ENCODE measurements around the gene SRRM3.
"Not testable (repeated sequence)": the region's sequence is repeated elsewhere in the genome, so short reads cannot be mapped to it uniquely, and the experiment has no call there.

SRRM3 gene

GRCh38 chr7:76165973-76166403 lies 35.7 kb upstream of the SRRM3 start:
- no peak for DNase-seq (ENCODE audit: low read depth)
- TF ChIP-seq CTCF (conservative IDR thresholded peaks at IDR 0.05; ENCODE audit: low read length) = no peak
- H3K4me3 ChIP-seq (ENCODE audit: low read length) = peak overlapping the region; percentile 82

GRCh38 chr7:76166404-76167255 lies 35.1 kb upstream of the SRRM3 start:
- DNase-seq (ENCODE audit: low read depth) = peak; percentile 92
- peak overlapping the region; percentile 82 for H3K4me3 ChIP-seq (ENCODE audit: low read length)
- TF ChIP-seq CTCF (conservative IDR thresholded peaks at IDR 0.05; ENCODE audit: low read length) = peak; percentile 25

GRCh38 chr7:76173566-76174205 lies 28.0 kb upstream of the SRRM3 start:
- no peak overlapping the region for H3K4me3 ChIP-seq (ENCODE audit: low read length)
- no peak for DNase-seq (ENCODE audit: low read depth)
- no peak for TF ChIP-seq CTCF (conservative IDR thresholded peaks at IDR 0.05; ENCODE audit: low read length)

GRCh38 chr7:76176951-76177350 lies 24.7 kb upstream of the SRRM3 start:
- H3K4me3 ChIP-seq (ENCODE audit: low read length); DNase-seq (ENCODE audit: low read depth): not testable (repeated sequence)

- H3K4me3 ChIP-seq (ENCODE audit: low read length) = no peak overlapping the region
- DNase-seq (ENCODE audit: low read depth) = no peak
- no peak for TF ChIP-seq CTCF (conservative IDR thresholded peaks at IDR 0.05; ENCODE audit: low read length)
These were observed 22.0 kb upstream of the SRRM3 start for GRCh38 chr7:76179686-76180085.

- no peak for DNase-seq (ENCODE audit: low read depth)
- H3K4me3 ChIP-seq (ENCODE audit: low read length) = no peak overlapping the region
- no peak for TF ChIP-seq CTCF (conservative IDR thresholded peaks at IDR 0.05; ENCODE audit: low read length)
These were observed 19.3 kb upstream of the SRRM3 start for GRCh38 chr7:76182225-76182960.

GRCh38 chr7:76185187-76185896 lies 16.4 kb upstream of the SRRM3 start:
- no peak overlapping the region for H3K4me3 ChIP-seq (ENCODE audit: low read length)
- no peak for DNase-seq (ENCODE audit: low read depth)
- TF ChIP-seq CTCF (conservative IDR thresholded peaks at IDR 0.05; ENCODE audit: low read length) = no peak

Measured in AG10803 (cell line).